Fibroblast of pulmonary artery (primary cell): ENCODE results near the gene MTUS2.

Experiments used
- DNase-seq: peaks from one replicate; pipeline ENCODE4 v3.0.0-alpha.2; 2010; ENCODE audit warnings: low read depth
- H3K4me3 ChIP-seq: replicated peaks from 2 replicates; pipeline ENCODE4 v1.5.1; 2011; ENCODE audit warnings: low read depth, mild to moderate bottlenecking, control low read depth, low read length, moderate library complexity
- TF ChIP-seq, protein P1 (sequence below): IDR thresholded peaks from 2 replicates; pipeline ENCODE4 v1.5.1; 2011; ENCODE audit warnings: mild to moderate bottlenecking, control low read depth, low read length, inconsistent platforms; ENCODE audit errors: missing control alignments

MTUS2 gene

DNA sequence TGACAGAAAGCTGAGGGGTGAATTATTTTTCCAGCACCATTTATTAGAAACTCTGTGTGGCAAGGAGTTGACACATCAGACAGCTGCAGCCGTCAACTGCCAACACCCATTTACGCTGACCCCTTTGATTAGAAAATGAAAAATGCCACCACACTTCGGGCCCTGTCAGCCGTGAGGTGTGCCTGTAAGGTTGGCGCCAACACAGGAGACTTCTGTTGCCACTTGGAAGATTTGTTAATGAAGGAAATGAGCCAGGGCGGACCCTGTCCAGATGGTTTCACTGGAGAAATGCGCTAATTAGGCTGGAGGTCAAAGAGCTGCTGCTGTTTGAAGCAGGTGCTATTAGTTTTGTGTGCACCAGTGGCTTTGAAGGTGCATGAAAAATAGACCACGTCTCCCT, 297.5 kb downstream of the MTUS2 start:
- TF ChIP-seq, protein P1, sequence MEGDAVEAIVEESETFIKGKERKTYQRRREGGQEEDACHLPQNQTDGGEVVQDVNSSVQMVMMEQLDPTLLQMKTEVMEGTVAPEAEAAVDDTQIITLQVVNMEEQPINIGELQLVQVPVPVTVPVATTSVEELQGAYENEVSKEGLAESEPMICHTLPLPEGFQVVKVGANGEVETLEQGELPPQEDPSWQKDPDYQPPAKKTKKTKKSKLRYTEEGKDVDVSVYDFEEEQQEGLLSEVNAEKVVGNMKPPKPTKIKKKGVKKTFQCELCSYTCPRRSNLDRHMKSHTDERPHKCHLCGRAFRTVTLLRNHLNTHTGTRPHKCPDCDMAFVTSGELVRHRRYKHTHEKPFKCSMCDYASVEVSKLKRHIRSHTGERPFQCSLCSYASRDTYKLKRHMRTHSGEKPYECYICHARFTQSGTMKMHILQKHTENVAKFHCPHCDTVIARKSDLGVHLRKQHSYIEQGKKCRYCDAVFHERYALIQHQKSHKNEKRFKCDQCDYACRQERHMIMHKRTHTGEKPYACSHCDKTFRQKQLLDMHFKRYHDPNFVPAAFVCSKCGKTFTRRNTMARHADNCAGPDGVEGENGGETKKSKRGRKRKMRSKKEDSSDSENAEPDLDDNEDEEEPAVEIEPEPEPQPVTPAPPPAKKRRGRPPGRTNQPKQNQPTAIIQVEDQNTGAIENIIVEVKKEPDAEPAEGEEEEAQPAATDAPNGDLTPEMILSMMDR = no peak
- H3K4me3 ChIP-seq = no peak overlapping the region

DNA sequence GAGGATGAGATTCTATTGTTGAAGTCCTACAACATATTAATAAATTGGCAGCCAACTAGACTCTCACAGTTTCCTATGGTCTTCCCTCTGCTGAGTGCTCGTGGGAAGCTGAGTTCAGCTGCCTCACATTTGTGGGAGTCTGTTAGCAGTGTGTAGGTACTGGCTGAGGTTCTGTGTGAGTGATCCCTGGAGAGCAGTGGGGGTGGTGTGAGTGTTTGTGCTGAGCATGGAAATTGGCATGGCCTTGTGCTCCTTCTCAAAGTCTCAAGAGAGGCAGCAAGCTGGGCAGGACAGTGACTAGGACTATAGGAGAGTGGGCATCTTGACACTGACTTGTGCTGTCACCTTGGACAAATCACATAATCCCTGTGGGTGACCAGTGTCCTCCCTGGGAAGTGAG, 298.3 kb downstream of the MTUS2 start:
- H3K4me3 ChIP-seq = no peak overlapping the region
- DNase-seq = no peak
- TF ChIP-seq, protein P1 = no peak

More for the DNA sequence above, 297.5 kb downstream of the MTUS2 start:
- no peak for DNase-seq

DNA sequence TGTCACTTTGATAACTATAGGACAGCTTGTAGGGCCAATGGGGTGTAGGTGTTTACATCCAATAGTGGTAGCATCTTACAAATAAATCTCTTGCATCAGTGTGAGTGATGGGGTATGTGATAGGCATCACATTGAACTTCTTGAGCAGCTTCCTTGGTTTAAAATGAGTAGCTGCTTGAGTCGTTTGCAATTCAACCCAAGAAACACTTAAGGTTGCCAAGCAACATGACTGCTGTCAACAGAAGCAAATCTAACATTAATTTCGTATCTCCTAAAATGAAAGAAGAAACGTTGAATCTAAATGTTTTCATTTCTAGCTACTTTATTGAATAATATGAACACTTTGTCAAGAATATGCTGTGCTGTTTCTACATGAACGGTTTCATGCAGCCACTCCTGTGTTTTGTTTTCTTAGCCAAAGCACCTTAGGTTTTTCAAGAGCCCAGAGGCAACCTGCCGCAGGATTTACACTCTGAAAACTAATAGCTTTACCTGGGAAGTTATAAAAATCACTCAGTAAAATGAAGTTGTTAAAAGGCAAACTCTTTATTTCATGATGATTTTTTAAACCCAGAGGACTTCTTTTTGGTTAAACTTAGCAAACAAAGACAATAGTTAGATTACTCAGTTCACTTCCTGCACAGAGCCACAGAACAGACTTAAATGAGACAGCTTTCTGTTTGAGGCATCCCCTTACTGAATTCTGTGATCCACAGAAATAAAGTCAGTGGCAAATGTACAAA, 305.2 kb downstream of the MTUS2 start:
- no peak for DNase-seq
- TF ChIP-seq, protein P1 = no peak

DNA sequence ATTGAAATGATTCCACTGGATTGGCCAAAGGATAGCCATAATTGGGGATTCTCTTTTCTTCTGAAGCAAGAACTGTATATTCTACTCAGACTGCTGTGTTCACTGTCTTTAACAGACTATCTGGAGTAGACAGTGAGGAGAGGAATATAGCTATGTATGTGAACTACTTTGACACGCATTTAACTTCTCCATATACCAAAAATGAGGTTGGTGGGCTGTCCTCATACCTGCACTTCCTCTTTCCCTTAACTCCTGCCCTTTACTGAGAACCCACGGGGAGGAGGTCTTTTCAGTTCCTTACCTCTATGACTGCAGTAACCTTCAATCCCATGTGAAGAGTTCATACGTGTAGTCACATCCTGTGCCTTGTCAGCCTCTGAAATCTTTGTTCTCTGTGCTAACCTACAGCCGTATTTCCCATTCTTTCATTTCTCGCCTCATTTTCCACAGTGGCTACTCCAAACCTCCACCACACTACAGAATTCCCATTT, 305.8 kb downstream of the MTUS2 start:
- no peak overlapping the region for H3K4me3 ChIP-seq
- DNase-seq = no peak
- TF ChIP-seq, protein P1 = no peak

More for the DNA sequence above, 305.2 kb downstream of the MTUS2 start:
- no peak overlapping the region for H3K4me3 ChIP-seq

DNA sequence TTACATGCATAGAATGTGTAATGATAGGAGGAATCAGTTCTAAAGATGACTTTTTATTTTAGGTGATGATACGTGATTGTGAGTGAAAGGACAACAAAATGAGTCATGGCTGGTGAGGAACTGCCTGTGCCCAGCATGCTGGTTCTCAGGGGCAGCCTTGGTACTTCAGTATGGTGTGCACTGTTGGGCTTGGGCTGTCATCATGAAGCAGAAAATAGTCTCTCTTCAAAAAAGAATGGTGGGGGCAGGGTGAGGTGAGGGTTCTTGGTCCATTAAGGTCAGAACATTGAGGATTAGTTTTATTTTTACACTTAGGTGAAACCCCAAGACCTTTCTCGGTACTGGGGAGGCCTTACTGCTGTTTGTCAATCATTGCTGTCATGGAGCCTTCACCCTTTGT, 309.5 kb downstream of the MTUS2 start:
- no peak for DNase-seq
- TF ChIP-seq, protein P1 = no peak
- H3K4me3 ChIP-seq = no peak overlapping the region

DNA sequence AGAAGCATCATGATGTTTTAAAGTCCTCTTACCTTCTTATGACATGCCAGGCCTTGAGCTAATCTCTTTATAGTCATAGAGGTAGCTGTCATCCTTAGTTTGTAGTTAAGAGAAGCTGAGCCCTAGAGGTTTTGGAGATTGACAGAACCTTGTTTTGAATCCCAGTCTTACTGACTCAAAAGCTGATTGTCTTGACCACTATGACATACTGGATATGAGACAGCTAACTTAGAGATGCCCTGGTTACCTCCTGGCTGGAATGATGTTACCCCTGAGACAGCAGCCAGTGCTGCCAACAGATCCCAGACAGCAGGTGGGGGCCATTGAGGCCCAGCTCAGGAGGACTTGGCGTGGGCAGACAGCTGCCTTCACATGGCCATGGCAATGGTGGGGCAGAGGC, 311.0 kb downstream of the MTUS2 start:
- no peak overlapping the region for H3K4me3 ChIP-seq
- no peak for DNase-seq
- TF ChIP-seq, protein P1 = no peak
